PC-3 (cell line): ENCODE measurements around the gene FGD4. TPM values are rescaled to one million over a fixed set of nuclear protein-coding genes. Genes with fewer than 3 reads are reported as not detected.
A peak's percentile ranks its signal among the peaks of the same experiment; 100 is the strongest.

Source experiments
- ATAC-seq: fragments of 200-7000 bp; cut with Tn5 transposase; 2 replicates; pipeline ENCODE4 v1.9.1; 2020; ENCODE audit warnings: mild to moderate bottlenecking, moderate library complexity
- BruUV-seq: library from RNA; stranded (reverse); fragments of 400-500 nt; replicated peaks from 2 replicates; lab custom pipeline; 2021; lab: Mats Ljungman, UMichigan
- CTCF ChIA-PET: fragments of 300-600 bp; sonication (Branson Sonifier 250); formaldehyde crosslinking; loops from one replicate; lab custom pipeline; 2022; ENCODE audit warnings: antibody characterized with exemption; lab: Charles Lee
- POLR2A ChIA-PET: fragments of 300-600 bp; sonication (Branson Sonifier 250); formaldehyde crosslinking; loops from one replicate; lab custom pipeline; 2022; ENCODE audit warnings: antibody characterized with exemption; ENCODE audit not compliant: unreplicated experiment; lab: Charles Lee
- DNase-seq: peaks from one replicate; pipeline ENCODE4 v3.0.0-alpha.2; 2015
- H2AFZ ChIP-seq: fragments of 300-600 bp; sonication (generic); 2 replicates; pipeline ENCODE4 v1.6.0; 2016; ENCODE audit warnings: antibody characterized with exemption, low read length
- H3F3A ChIP-seq: fragments of 300-600 bp; sonication (generic); one replicate; pipeline ENCODE4 v1.6.0; 2017; ENCODE audit warnings: antibody characterized with exemption, low read length, control low read depth, mild to moderate bottlenecking; ENCODE audit not compliant: unreplicated experiment
- H3K27ac ChIP-seq: fragments of 300-600 bp; sonication (generic); 2 replicates; pipeline ENCODE4 v1.5.1; 2016; ENCODE audit warnings: mild to moderate bottlenecking, low read length
- H3K27me3 ChIP-seq: fragments of 300-600 bp; sonication (generic); 2 replicates; pipeline ENCODE4 v1.6.1; 2016; ENCODE audit warnings: low read length, mixed read lengths
- H3K36me3 ChIP-seq: fragments of 300-600 bp; sonication (generic); 2 replicates; pipeline ENCODE4 v1.6.1; 2016; ENCODE audit warnings: low read depth, mixed run types, low read length, mixed read lengths
- H3K4me1 ChIP-seq: fragments of 300-600 bp; sonication (generic); 2 replicates; pipeline ENCODE4 v1.5.1; 2016; ENCODE audit warnings: low read length; ENCODE audit not compliant: insufficient read depth
- H3K4me2 ChIP-seq: fragments of 300-600 bp; sonication (generic); 2 replicates; pipeline ENCODE4 v1.6.0; 2016; ENCODE audit warnings: low read length
- H3K4me3 ChIP-seq: fragments of 300-600 bp; sonication (generic); 2 replicates; pipeline ENCODE4 v1.5.1; 2016; ENCODE audit warnings: mild to moderate bottlenecking, low read length, mixed read lengths
- H3K79me2 ChIP-seq: fragments of 300-600 bp; sonication (generic); 2 replicates; pipeline ENCODE4 v1.6.1; 2017; ENCODE audit warnings: low read length, mixed read lengths
- H3K9ac ChIP-seq: fragments of 300-600 bp; sonication (generic); 2 replicates; pipeline ENCODE4 v1.6.0; 2016; ENCODE audit warnings: mild to moderate bottlenecking, low read length
- H3K9me2 ChIP-seq: fragments of 300-600 bp; sonication (generic); replicated peaks from 2 replicates; pipeline ENCODE4 v1.6.1; 2016; ENCODE audit warnings: mixed run types, low read length, mixed read lengths
- H3K9me3 ChIP-seq: fragments of 300-600 bp; sonication (generic); 2 replicates; pipeline ENCODE4 v1.6.1; 2016; ENCODE audit warnings: low read length, mixed read lengths
- H4K20me1 ChIP-seq: fragments of 300-600 bp; sonication (generic); 2 replicates; pipeline ENCODE4 v1.6.1; 2016; ENCODE audit warnings: low read length, mixed read lengths
- CTCF ChIP-seq: fragments of 300-600 bp; sonication (generic); conservative IDR thresholded peaks from 2 replicates; pipeline ENCODE4 v1.5.1; 2017; ENCODE audit warnings: antibody characterized with exemption, low read depth, mild to moderate bottlenecking, low read length
- EZH2 ChIP-seq: fragments of 300-600 bp; sonication (generic); IDR thresholded peaks from one replicate; pipeline ENCODE4 v1.6.1; 2017; ENCODE audit warnings: antibody characterized with exemption, mild to moderate bottlenecking, low read length; ENCODE audit not compliant: unreplicated experiment
- EZH2phosphoT487 ChIP-seq: fragments of 300-600 bp; sonication (generic); IDR thresholded peaks from 2 replicates; pipeline ENCODE4 v1.6.1; 2018; ENCODE audit warnings: mild to moderate bottlenecking, antibody characterized with exemption, low read length, borderline replicate concordance
- intact Hi-C: fragments of 100-400 bp; cut with micrococcal nuclease; formaldehyde crosslinking; loops from 2 replicates; pipeline ENCODE4 v1.9.0; 2023
- total RNA-seq: library from RNA; depleted of rRNA; stranded (reverse); fragments of >200 nt; gene quantifications from 2 replicates; pipeline ENCODE4 v1.2.3, GENCODE V29; 2014

Gene FGD4
- total RNA-seq, 1 experiment from 2014 or later: 3.9 TPM

- H3K9ac ChIP-seq: no peak overlapping the region
- no peak overlapping the region for H3K4me2 ChIP-seq
- H3F3A ChIP-seq: no peaks in the 10 kb centered on the region
- no peak overlapping the region for H3K4me3 ChIP-seq
- ATAC-seq: no peak
- intact Hi-C loops: no loop called here
- H3K27ac ChIP-seq: no peak overlapping the region
- H2AFZ ChIP-seq: no peak overlapping the region
- H3K36me3 ChIP-seq: no peaks in the 10 kb centered on the region
- peaks cover 6% of the 10 kb centered on the region for H3K4me1 ChIP-seq
- H3K9me3 ChIP-seq: no peaks in the 10 kb centered on the region
- no peaks in the 10 kb centered on the region for H3K9me2 ChIP-seq
- H3K79me2 ChIP-seq: no peaks in the 10 kb centered on the region
- no peak for DNase-seq
- POLR2A ChIA-PET: no interaction called here
- H3K27me3 ChIP-seq: no peaks in the 10 kb centered on the region
- BruUV-seq: no TSS peak
- TF ChIP-seq EZH2: no peak
- TF ChIP-seq EZH2phosphoT487: no peak
- no peaks in the 10 kb centered on the region for H4K20me1 ChIP-seq
- CTCF ChIA-PET: no interaction called here
These were observed 189.2 kb downstream of the FGD4 start for GRCh38 chr12:32588604-32589003.

- ChIA-PET CTCF (no interaction called here), POLR2A (no interaction called here)
- H3K36me3 ChIP-seq: no peaks in the 10 kb centered on the region
- H4K20me1 ChIP-seq: no peaks in the 10 kb centered on the region
- no peaks in the 10 kb centered on the region for H3K27me3 ChIP-seq
- no peak overlapping the region for H3K4me2 ChIP-seq
- TF ChIP-seq EZH2phosphoT487 (no peak), EZH2 (no peak), CTCF (no peak)
- no peaks in the 10 kb centered on the region for H3K9me3 ChIP-seq
- no peaks in the 10 kb centered on the region for H3K9me2 ChIP-seq
- no peak overlapping the region for H3K9ac ChIP-seq
- intact Hi-C loops: no loop called here
- H3K4me1 ChIP-seq: peaks cover 6% of the 10 kb centered on the region
- H3F3A ChIP-seq: no peaks in the 10 kb centered on the region
- DNase-seq (no peak), ATAC-seq (no peak)
- no peak overlapping the region for H3K4me3 ChIP-seq
- H3K79me2 ChIP-seq: no peaks in the 10 kb centered on the region
- BruUV-seq: no TSS peak
- H2AFZ ChIP-seq: no peak overlapping the region
- H3K27ac ChIP-seq: no peak overlapping the region
These were observed 190.0 kb downstream of the FGD4 start for GRCh38 chr12:32589165-32589865.

GRCh38 chr12:32595251-32595650 is 195.9 kb downstream of the FGD4 start:
- H3K36me3 ChIP-seq: no peaks in the 10 kb centered on the region
- no peaks in the 10 kb centered on the region for H3F3A ChIP-seq
- H3K9ac ChIP-seq: no peak overlapping the region
- intact Hi-C loops: no loop called here
- no peaks in the 10 kb centered on the region for H3K9me2 ChIP-seq
- no peaks in the 10 kb centered on the region for H3K27me3 ChIP-seq
- H3K4me2 ChIP-seq: no peak overlapping the region
- H3K4me1 ChIP-seq: no peaks in the 10 kb centered on the region
- H2AFZ ChIP-seq: no peak overlapping the region
- POLR2A ChIA-PET: no interaction called here
- no peak for ATAC-seq
- no peaks in the 10 kb centered on the region for H3K79me2 ChIP-seq
- H4K20me1 ChIP-seq: no peaks in the 10 kb centered on the region
- CTCF ChIA-PET: no interaction called here
- no peak for TF ChIP-seq CTCF
- TF ChIP-seq EZH2phosphoT487: no peak
- TF ChIP-seq EZH2: no peak
- no peak overlapping the region for H3K27ac ChIP-seq
- DNase-seq: peak; percentile 26
- no peak overlapping the region for H3K4me3 ChIP-seq
- no TSS peak for BruUV-seq
- no peaks in the 10 kb centered on the region for H3K9me3 ChIP-seq
